CD4-positive, alpha-beta T cell treated with Interleukin-15 for 4 hours (primary cell): ENCODE results near the gene RTL10.

Experiments
- DNase-seq: peaks from one replicate; pipeline ENCODE4 v3.0.0-alpha.2; 2020; ENCODE audit warnings: low spot score

RTL10 gene

GRCh38 chr22:19823191-19823901 lies 31.3 kb downstream of the RTL10 start:
- DNase-seq = no peak

DNA sequence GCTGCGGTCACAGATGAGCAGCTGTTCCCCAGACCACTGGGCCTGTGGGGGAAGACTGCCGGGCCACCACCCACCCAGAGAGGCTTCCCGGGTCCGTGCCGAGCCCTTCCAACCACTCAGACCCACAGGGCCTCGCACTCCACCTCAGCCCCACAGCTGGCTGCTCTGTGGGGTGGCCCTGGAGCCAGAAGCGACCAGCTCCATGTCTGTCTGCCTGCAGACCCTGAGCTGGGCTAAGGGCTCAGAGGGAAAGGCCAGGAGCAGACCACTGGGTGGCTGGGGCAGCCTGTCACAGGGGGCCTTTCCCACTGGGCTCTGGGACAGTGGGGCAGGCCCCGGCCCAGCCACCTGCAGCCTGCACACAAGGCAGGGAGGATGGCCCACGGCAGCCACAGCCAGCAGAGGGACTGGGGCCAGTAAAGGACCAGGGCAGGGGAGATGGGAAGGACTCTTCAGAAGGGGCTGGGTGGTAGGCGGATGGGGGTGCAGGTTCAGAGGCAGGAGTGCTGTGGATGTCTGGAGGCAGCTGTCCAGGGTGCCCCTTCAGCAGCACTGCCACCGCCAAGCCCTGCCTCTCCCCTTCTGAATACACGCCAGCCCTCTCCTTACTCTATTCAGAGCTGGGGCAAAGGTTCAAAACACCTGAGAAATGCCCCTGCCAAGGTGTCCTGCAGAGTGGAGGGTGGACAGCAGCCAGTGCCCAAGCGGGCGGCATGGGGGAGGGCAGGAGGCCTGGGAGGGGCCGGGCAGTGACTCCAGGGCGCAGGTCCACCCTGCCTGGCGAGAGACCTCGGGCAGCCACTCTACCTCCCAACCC lies 32.2 kb downstream of the RTL10 start:
- DNase-seq = no peak

DNA sequence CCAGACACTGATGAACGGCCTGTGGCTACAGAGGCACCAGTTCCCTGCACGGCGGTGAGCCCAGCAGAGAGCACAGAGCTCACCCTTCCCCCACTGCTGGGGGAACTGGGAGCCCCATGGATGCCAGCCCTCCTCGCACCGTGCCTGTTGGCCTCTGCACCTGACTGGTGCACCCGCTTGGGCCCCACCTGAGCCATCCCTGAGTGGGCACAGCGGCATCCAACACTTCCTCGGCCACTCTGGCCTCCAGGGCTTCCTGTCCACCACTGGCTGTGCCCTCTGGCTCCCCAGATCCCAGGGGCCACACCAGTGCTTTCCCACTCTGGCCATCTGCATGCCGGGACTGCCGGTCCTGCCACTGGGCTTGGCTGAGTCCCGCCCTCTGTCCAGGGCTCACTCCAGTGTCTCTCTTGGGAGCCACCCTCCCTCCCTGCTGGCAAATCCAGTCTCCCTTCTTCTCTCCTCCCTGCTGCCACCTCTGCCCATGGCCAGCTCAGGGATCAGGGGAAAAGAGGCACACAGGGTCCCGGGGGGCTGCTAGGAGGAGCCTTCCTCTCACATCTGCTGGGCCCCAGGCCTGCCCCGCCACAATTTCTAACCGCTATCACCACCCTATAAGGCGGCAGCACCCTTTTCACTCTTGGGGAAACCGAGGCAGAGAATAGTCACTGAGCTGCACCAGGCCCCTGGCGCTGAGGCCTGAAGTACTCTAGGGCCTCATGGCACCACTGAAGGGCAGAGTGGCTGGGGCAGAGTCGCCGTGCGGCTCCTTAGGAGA lies 33.0 kb downstream of the RTL10 start:
- DNase-seq = no peak

GRCh38 chr22:19820880-19821522 lies 33.7 kb downstream of the RTL10 start:
- no peak for DNase-seq

DNA sequence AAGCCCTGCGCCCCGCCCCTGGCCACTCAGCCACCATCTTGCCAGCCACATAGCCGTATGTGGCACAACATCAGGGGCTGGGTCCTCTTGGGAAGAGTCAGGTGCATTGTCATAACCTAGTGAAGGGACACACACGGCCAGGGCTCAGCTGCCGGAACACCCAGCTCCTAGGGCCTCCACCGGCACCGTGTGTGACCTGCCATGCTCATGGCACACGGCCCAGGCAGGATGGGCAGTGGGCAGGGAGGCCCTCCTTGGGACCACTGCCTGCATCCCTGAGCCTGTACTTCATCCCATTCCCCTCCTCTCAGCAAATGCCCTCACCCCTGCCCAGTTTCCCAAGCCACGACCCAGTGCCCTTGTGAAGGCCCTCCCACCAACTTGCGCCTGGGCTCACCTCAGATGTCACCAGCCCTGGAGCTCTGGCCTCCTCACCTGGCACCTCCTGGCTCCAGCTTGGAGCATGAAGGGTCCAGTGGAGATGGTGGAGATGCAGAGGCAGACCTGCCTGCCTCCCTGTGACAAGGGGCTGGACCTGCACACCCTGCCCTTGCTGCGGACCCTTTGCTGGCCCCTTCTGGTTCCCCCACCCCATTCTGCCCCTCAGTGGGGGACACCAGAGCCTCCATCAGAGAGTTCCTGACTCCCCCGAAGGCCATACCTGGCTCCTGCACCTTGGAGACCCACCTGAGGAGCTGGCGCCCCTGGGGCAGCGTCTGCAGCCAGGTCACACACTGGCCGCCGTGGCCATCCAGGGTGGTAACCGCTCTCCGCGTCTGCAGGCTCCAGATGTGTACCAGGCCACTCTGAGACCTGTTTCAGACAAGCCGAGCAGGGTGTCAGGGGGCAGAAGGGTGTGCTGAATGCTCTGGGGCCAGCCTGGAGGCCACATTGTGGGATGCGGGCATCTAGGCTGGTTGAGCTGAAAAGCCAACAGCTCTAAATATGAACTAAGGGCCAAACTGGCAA lies 34.5 kb downstream of the RTL10 start:
- no peak for DNase-seq

DNA sequence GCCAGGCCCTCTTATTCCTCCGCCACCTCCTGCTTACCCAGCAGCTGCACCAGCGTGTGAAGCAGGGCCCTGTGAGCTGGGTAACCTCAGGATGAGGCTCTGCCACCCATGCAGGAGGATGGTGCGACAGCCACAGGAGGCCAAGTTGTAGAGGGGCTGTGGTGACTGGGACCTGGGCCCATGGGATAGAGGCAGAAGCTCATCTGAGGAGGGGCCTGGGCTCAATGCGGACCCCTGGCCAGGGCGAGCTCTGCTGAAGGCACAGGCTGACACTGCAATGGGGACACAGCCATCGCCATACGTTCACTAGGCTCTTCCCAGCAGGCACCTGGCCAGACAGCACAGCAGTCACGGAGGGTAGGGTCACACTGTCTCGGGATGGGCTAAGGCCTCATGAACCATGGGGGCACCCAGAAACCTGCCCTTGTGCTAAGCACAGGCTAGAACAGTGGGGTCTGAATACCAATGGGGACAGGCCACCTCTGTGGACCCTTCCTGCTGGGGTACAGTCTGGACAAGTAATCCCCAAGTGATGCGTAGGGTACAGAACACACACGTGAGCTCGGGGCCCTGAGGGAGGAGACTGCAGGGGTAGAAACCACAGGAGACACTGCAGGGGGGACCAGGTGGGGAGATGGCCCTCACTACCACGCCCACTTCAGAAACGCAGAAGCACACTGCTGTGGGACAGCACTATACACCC lies 35.3 kb downstream of the RTL10 start:
- DNase-seq = no peak

DNA sequence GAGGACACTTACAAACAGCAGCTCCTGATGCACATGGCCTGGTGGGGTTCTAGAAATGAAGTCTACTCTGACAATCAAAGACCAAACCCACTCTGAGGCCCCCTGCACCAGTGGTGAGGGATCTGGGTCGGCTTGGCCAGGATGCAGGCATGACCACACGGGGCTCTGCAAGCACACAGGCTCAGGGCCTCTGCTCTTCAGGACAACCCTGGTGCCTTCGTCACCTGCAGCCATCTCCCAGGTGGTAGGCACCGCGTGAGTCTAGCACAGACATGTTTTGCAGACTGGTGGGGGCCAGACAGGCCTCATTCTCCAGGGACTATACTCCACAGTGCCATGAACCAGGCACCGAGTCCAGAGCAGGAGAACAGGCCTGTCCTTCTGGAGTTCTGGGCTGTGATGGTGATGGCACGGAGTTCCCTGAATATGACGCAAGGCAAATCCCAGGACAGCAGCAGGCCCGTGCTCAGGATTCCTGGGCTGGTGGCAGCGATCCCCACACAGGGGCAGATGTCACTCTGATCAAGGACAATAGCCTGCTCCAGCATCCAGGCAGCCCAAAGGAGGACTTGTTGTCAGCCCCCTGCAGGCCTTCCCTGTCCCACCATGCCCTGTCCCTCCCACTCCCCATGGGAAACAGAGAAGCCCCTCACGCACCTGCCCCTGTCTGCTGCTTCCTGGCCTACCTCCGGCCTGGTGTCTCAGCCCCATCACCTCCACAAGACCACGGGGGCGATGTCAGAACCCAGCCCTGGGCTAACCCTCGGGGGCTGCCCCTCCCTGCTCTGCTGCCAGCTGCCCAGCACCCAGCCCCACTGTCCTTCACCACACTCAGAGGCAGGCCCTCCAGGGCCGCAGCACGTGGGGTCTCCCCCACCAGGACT lies 36.1 kb downstream of the RTL10 start:
- no peak for DNase-seq

DNA sequence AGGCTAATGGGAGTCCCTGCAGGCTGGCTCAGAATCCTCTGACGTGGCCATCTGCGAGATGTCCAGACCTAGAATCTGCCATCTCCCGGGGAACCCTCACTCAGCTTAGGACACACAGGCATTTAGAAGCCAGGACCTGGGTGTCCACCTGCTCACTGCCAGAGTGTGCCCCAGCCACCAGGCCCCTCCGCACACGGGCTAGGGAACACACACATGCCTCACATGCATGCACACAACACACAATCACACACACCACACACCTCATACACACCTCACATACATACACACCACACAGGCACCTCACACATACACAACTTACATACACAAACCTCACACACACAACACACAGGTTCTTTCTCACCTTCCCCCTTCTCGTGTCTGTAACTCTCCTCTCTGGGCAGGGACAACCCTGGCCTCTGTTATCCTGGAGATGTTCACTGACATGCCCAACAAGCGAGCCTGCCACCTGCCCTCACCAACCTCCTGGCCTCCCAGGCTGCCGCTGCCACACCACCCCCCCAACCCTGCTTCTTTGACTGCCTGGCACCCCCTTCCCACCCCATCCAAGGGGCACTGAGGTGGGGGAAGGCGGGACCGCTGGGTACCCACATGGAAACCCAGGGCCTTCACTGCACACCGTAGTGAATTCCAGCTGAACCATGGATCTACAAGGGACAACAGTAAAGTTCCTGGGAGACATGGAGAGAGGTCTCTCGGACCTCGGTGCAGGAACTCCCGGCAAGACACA lies 38.1 kb downstream of the RTL10 start:
- DNase-seq = no peak

GRCh38 chr22:19815823-19816290 lies 38.8 kb downstream of the RTL10 start:
- no peak for DNase-seq

DNA sequence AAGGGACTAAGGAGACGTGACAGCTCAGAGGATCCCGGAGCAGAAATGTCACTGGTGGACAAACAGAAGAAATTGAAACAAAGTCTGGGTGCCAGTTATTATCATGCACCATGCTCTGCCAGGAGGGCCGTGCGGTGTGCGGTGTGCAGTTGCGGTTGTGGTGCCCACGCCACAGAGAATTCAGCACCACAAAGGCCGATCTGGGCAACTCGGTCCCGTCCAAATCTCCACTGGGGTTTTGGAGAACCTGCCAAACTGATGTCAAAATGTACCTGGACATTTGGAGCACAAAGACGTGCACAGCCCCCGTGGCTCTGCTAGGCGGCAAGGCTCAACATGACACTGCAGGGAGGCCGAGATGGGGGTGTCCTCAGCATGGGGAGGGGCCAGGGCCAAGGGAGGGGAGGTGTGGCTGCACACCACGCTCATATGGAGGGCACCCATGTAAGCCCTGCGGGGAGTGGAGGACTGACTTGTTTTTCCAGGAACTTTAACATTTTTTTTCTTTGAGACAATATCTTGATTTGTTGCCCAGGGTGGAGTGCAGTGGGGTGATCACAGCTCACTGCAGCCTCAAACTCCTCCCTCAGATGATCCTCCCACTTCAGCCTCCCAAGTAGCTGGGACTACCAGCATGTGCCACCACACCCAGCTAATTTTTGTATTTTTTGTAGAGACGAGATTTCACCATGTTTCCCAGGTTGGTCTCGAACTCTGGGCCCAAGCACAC lies 39.4 kb downstream of the RTL10 start:
- DNase-seq = no peak

DNA sequence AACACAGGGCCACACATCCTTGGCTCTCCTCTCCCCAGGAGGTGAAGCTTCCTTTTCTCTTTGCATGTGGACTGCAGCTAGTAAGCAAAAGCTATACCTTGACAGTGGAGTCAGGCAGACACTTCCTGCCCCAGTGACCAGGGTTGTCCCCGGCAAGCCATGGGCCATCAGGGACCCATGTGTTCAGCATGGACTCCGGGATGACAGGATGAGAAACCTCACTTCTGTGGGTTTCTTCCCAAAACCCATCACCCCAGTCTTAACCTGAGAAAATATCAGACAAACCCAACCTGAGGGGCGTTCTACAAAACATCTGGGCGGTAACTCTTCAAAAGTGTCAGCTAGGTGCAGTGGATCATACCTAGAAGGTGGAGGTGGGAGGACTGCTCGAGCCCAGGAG lies 40.2 kb downstream of the RTL10 start:
- DNase-seq = no peak

GRCh38 chr22:19812910-19813309 lies 41.8 kb downstream of the RTL10 start:
- DNase-seq = no peak

DNA sequence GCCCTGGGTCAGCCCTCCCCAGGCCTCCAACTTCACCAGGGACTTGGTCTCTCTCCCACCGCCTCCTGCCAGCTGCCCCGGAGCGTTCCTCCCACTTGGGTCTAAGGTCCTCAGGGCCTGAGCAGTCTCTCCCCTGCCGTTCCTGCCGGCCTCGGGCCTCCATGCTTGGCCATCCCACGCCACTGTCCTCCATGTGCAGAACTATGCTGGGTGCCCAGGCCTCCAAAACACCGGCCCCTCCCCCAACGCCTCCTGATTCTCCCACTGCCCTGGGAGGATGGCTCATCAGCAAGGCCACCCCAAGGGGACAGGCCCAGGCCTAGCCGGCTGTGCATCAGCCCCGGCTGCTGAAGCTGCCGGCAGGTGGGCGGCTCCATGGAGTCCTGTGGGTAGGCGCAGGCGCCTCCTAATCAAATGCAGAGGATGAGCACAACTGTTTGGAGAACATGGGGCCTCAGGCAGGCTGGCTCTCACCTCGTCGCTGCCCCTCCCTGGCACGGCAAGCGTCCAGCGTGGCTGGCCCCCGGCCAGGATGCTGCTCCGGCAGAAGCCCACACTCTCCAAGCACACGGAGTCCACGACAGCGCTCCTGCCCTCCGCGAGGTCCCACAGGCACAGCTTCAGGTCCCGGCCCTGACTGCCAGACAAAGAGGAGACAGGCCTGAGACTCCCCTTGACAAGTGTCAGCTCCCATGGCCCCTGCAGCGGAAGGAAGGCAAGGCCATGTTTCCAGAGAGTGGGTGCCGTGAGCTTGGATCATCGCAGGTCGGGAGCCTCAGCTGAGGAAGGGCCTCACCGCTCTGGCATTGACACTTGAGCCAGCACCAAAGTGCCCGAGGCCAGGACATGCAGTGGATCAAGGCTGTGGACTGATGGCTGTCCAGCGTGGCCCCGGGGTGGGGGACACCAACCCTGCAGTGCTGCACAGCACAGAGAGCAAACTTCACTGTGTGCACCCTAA lies 42.6 kb downstream of the RTL10 start:
- DNase-seq = no peak

GRCh38 chr22:19811211-19811621 lies 43.5 kb downstream of the RTL10 start:
- no peak for DNase-seq

DNA sequence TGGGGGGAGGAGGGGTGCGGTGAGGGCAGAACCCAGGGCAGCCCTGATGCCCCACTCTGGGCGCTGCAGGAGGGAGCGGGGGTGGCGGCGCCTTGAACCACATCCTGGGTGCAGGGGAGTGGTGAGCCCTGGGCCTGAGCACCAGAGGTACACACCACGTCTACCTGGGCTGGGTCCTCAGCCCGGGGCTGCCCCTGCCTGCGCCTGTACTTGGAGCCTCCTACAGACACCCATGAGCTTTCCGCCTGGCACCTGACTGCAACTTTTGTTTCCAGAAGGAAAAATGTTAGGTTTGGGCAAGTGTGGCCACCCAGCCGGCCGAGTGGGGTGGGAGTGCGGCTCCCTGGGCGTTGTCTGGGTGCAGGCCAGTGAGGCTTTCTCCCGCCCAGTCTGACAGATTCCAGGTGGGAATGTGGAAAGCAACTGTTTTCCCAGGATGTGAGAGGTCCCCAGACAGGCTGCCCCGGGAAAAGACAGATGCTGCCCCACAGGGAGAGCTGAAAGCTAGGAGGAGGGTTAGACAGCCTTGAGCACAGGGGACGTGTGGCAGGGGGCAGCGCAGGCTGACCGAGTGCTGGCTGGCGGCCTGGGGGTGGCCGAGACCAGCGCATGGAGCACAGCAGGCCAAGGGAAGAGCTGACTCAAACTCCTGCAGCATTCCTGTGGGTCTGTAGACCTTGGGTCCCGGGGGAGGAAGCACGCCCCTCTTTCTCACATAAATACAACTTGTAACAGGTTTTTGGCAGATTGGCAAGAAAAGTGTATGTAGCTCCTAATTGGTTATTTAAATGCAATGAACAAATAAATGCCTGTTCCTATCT lies 44.1 kb downstream of the RTL10 start:
- no peak for DNase-seq

DNA sequence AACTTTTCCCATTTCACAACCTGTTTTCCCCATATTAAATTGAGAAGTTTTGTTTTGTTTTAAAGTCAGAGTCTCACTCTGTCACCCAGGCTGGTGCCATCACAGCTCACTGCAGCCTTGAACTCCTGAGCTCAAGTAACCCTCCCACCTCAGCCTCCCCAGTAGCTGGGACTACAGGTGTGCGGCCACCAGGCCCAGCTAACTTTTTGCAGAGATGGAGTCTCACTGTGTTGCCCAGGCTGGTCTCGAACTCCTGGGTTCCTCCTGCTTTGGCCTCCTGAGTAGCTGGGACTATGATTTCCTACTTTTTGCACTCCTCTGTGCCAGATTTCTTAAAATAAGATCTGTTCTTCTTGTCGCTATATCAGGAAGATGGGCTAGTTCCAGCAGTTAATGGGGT lies 44.9 kb downstream of the RTL10 start:
- DNase-seq = no peak
